Neural progenitor cell (in vitro differentiated cells): ENCODE results near the gene GYPC.

ENCODE experiments used
- CTCF ChIP-seq: fragments of 200-600 bp; sonication (generic); IDR thresholded peaks from 2 replicates; pipeline ENCODE4 v1.5.1; 2017; ENCODE audit warnings: antibody characterized with exemption, mild to moderate bottlenecking
- EZH2 ChIP-seq: fragments of 200-600 bp; sonication (generic); IDR thresholded peaks from 2 replicates; pipeline ENCODE4 v1.6.1; 2017; ENCODE audit warnings: antibody characterized with exemption, mild to moderate bottlenecking, moderate library complexity
- EZH2phosphoT487 ChIP-seq: fragments of 200-600 bp; sonication (generic); IDR thresholded peaks from 2 replicates; pipeline ENCODE4 v1.6.1; 2017; ENCODE audit warnings: antibody characterized with exemption

GRCh38 chr2:126653109-126653508, 2.8 kb upstream of the GYPC start:
- TF ChIP-seq CTCF (no peak), EZH2phosphoT487 (no peak), EZH2 (no peak)
